OCI-LY7 (cell line): ENCODE data around the gene LCAT. TPM values are rescaled to one million over a fixed set of nuclear protein-coding genes. Genes with fewer than 3 reads are reported as not detected.

Experiments
- BruUV-seq: library from RNA; stranded (reverse); fragments of 400-500 nt; replicated peaks from 2 replicates; lab custom pipeline; 2021; lab: Mats Ljungman, UMichigan
- CTCF ChIA-PET: fragments of 300-600 bp; sonication (Branson Sonifier 250); formaldehyde crosslinking; loops from one replicate; lab custom pipeline; 2022; ENCODE audit warnings: antibody characterized with exemption; ENCODE audit not compliant: unreplicated experiment; lab: Charles Lee
- POLR2A ChIA-PET: fragments of 300-600 bp; sonication (Branson Sonifier 250); formaldehyde crosslinking; loops from one replicate; lab custom pipeline; 2022; ENCODE audit warnings: antibody characterized with exemption; lab: Charles Lee
- DNase-seq: peaks from one replicate; pipeline ENCODE4 v3.0.0-alpha.2; 2015; ENCODE audit warnings: low spot score
- H2AFZ ChIP-seq: fragments of 200-600 bp; sonication (generic), shearing (Covaris generic); 2 replicates; pipeline ENCODE4 v1.6.1; 2014; ENCODE audit warnings: mild to moderate bottlenecking, antibody characterized with exemption, low read length, moderate library complexity
- H3K27ac ChIP-seq: fragments of 200-600 bp; sonication (generic); 2 replicates; pipeline ENCODE4 v1.5.1; 2014; ENCODE audit warnings: mixed run types, low read depth, mild to moderate bottlenecking, moderate library complexity, low read length, inconsistent platforms; ENCODE audit not compliant: poor library complexity, severe bottlenecking
- H3K36me3 ChIP-seq: fragments of 200-600 bp; sonication (generic); 2 replicates; pipeline ENCODE4 v1.6.1; 2014; ENCODE audit warnings: mild to moderate bottlenecking, antibody characterized with exemption, low read length, moderate library complexity, mixed read lengths; ENCODE audit not compliant: insufficient read depth
- H3K4me1 ChIP-seq: fragments of 200-600 bp; sonication (generic); 2 replicates; pipeline ENCODE4 v1.5.1; 2014; ENCODE audit warnings: mild to moderate bottlenecking, low read length; ENCODE audit not compliant: insufficient read depth, poor library complexity, severe bottlenecking
- H3K4me2 ChIP-seq: fragments of 200-600 bp; sonication (generic); 2 replicates; pipeline ENCODE4 v1.6.1; 2014; ENCODE audit warnings: mild to moderate bottlenecking, low read length
- H3K4me3 ChIP-seq: fragments of 200-600 bp; sonication (generic); 2 replicates; pipeline ENCODE4 v1.5.1; 2014; ENCODE audit warnings: mild to moderate bottlenecking, low read depth, low read length; ENCODE audit not compliant: poor library complexity, severe bottlenecking
- H3K79me2 ChIP-seq: fragments of 200-600 bp; sonication (generic); 2 replicates; pipeline ENCODE4 v1.6.1; 2016; ENCODE audit warnings: low read depth, mild to moderate bottlenecking, low read length, moderate library complexity, mixed read lengths; ENCODE audit not compliant: insufficient read depth
- H3K9me2 ChIP-seq: fragments of 200-600 bp; sonication (generic); 2 replicates; pipeline ENCODE4 v1.6.1; 2016; ENCODE audit warnings: mild to moderate bottlenecking, low read length, mixed read lengths; ENCODE audit not compliant: insufficient read depth
- H3K9me3 ChIP-seq: fragments of 200-600 bp; sonication (generic); 2 replicates; pipeline ENCODE4 v1.6.1; 2014; ENCODE audit warnings: mild to moderate bottlenecking, mixed run types, low read length, mixed read lengths
- H4K20me1 ChIP-seq: fragments of 200-600 bp; sonication (generic); 2 replicates; pipeline ENCODE4 v1.6.1; 2014; ENCODE audit warnings: mild to moderate bottlenecking, antibody characterized with exemption, low read length, moderate library complexity, mixed read lengths; ENCODE audit not compliant: insufficient read depth
- CTCF ChIP-seq: fragments of 200-600 bp; sonication (generic); conservative IDR thresholded peaks from 2 replicates; pipeline ENCODE4 v1.5.1; 2014; ENCODE audit warnings: mild to moderate bottlenecking, antibody characterized with exemption, low read length, moderate library complexity, mixed read lengths
- EZH2phosphoT487 ChIP-seq: fragments of 200-600 bp; sonication (generic); IDR thresholded peaks from 2 replicates; pipeline ENCODE4 v1.6.1; 2018; ENCODE audit warnings: low read depth, borderline replicate concordance, mild to moderate bottlenecking, mixed run types, antibody characterized with exemption, low read length, moderate library complexity, mixed read lengths
- intact Hi-C: fragments of 100-400 bp; cut with micrococcal nuclease; formaldehyde crosslinking; loops from one replicate; pipeline ENCODE4 v1.10.0; 2022; ENCODE audit not compliant: unreplicated experiment
- total RNA-seq, 2 experiments: library from RNA; depleted of rRNA in 1 of 2; stranded (reverse); fragments of >200 nt in 1 of 2; shearing (Covaris generic) in 1 of 2; gene quantifications; 2 replicates each; pipeline ENCODE4 v1.2.3, GENCODE V29; 2014 to 2022

Gene LCAT
- total RNA-seq, 2 experiments from 2014 or later = 4.4 to 9.8 TPM

GRCh38 chr16:67923414-67924116 is 20.4 kb downstream of the LCAT start:
- H3K9me2 ChIP-seq = no peaks in the 10 kb centered on the region
- H3K4me2 ChIP-seq = no peak overlapping the region
- peaks cover 4% of the 10 kb centered on the region; the same call in 1 of the 2 replicates for H4K20me1 ChIP-seq
- CTCF ChIA-PET = no interaction called here
- no peak for DNase-seq
- H2AFZ ChIP-seq = no peak overlapping the region
- no peak for TF ChIP-seq EZH2phosphoT487
- no peak for TF ChIP-seq CTCF
- no peaks in the 10 kb centered on the region for H3K9me3 ChIP-seq
- peaks cover 11% of the 10 kb centered on the region; the same call in 1 of the 2 replicates for H3K36me3 ChIP-seq
- H3K27ac ChIP-seq = no peak overlapping the region
- no peaks in the 10 kb centered on the region for H3K79me2 ChIP-seq
- H3K4me3 ChIP-seq = no peak overlapping the region
- H3K4me1 ChIP-seq = peaks cover 10% of the 10 kb centered on the region
- intact Hi-C loops = no loop called here
- POLR2A ChIA-PET = interaction anchor here (0.6 kb wide), 1 partner anchor 323 kb away, joined by 3 read pairs; no protein-coding TSS in a partner anchor
- BruUV-seq = no TSS peak

GRCh38 chr16:67922740-67923139 is 21.2 kb downstream of the LCAT start:
- no TSS peak for BruUV-seq

More at GRCh38 chr16:67922740-67923139, 21.2 kb downstream of the LCAT start:
- Histone ChIP-seq H3K79me2 (no peaks in the 10 kb centered on the region), H3K27ac (no peak overlapping the region), H3K36me3 (0 out of 2 replicates have a peak, but pooled peaks cover 4% of the 10 kb centered on the region), H3K4me2 (no peak overlapping the region), H4K20me1 (no peaks in the 10 kb centered on the region; the same call in 1 of the 2 replicates), H3K4me3 (no peak overlapping the region), H3K9me3 (no peaks in the 10 kb centered on the region), H3K9me2 (no peaks in the 10 kb centered on the region), H3K4me1 (peaks cover 10% of the 10 kb centered on the region), H2AFZ (no peak overlapping the region)
- ChIA-PET POLR2A (interaction anchor here (0.6 kb wide), 1 partner anchor 324 kb away, joined by 3 read pairs; no protein-coding TSS in a partner anchor), CTCF (no interaction called here)
- TF ChIP-seq CTCF = no peak
- no peak for TF ChIP-seq EZH2phosphoT487
- DNase-seq = no peak
- intact Hi-C loops = no loop called here
